ENCODE measurements around the gene ANKRD36B.
A peak's percentile ranks its signal among the peaks of the same experiment; 100 is the strongest.
"Not testable (repeated sequence)": the region's sequence is repeated elsewhere in the genome, so short reads cannot be mapped to it uniquely, and the experiment has no call there.

ANKRD36B gene

GRCh38 chr2:97601537-97601936 lies 11.9 kb upstream of the ANKRD36B start:
- not testable (repeated sequence) for H3K9me3 ChIP-seq (ENCODE audit: severe bottlenecking); H3K4me3 ChIP-seq (ENCODE audit: low read depth, low read length); H3K27ac ChIP-seq; DNase-seq; H3K36me3 ChIP-seq; H3K27me3 ChIP-seq (ENCODE audit: insufficient read depth, low read depth, severe bottlenecking)

- H3K27me3 ChIP-seq (ENCODE audit: insufficient read depth, low read depth, severe bottlenecking); H3K4me3 ChIP-seq (ENCODE audit: low read depth, low read length); H3K36me3 ChIP-seq; DNase-seq; H3K9me3 ChIP-seq (ENCODE audit: severe bottlenecking); H3K27ac ChIP-seq: not testable (repeated sequence)
Observed at GRCh38 chr2:97596180-97596579, 6.5 kb upstream of the ANKRD36B start.

GRCh38 chr2:97593520-97593919 lies 3.8 kb upstream of the ANKRD36B start:
- not testable (repeated sequence) for H3K9me3 ChIP-seq (ENCODE audit: severe bottlenecking); H3K36me3 ChIP-seq; H3K27ac ChIP-seq; H3K4me3 ChIP-seq (ENCODE audit: low read depth, low read length); DNase-seq; H3K27me3 ChIP-seq (ENCODE audit: insufficient read depth, low read depth, severe bottlenecking)

- H3K36me3 ChIP-seq; H3K27me3 ChIP-seq (ENCODE audit: insufficient read depth, low read depth, severe bottlenecking); H3K9me3 ChIP-seq (ENCODE audit: severe bottlenecking): not testable (repeated sequence)
- peak; percentile 72 for TF ChIP-seq CTCF (IDR thresholded peaks at IDR 0.05; ENCODE audit: low read depth, low read length)
- Histone ChIP-seq H3K4me3 (ENCODE audit: low read depth, low read length) (peak overlapping the region; percentile 72), H3K27ac (peak overlapping the region; percentile 89)
- peak; percentile 81 for DNase-seq
Observed at GRCh38 chr2:97590515-97591394, 1.1 kb upstream of the ANKRD36B start.

- H3K36me3 ChIP-seq; H3K9me3 ChIP-seq (ENCODE audit: severe bottlenecking); H3K27me3 ChIP-seq (ENCODE audit: insufficient read depth, low read depth, severe bottlenecking); DNase-seq: not testable (repeated sequence)
- peak overlapping the region; percentile 83 for H3K27ac ChIP-seq
- peak overlapping the region; percentile 69 for H3K4me3 ChIP-seq (ENCODE audit: low read depth, low read length)
Observed at GRCh38 chr2:97589257-97589597, 450 bp downstream of the ANKRD36B start.

- H3K27ac ChIP-seq; DNase-seq; H3K4me3 ChIP-seq (ENCODE audit: low read depth, low read length); H3K27me3 ChIP-seq (ENCODE audit: insufficient read depth, low read depth, severe bottlenecking); H3K9me3 ChIP-seq (ENCODE audit: severe bottlenecking); H3K36me3 ChIP-seq: not testable (repeated sequence)
Observed at GRCh38 chr2:97565674-97566073, 24.0 kb downstream of the ANKRD36B start.

- H3K36me3 ChIP-seq; H3K9me3 ChIP-seq (ENCODE audit: severe bottlenecking); H3K4me3 ChIP-seq (ENCODE audit: low read depth, low read length); H3K27me3 ChIP-seq (ENCODE audit: insufficient read depth, low read depth, severe bottlenecking); H3K27ac ChIP-seq; DNase-seq: not testable (repeated sequence)
Observed at GRCh38 chr2:97552406-97552805, 37.3 kb downstream of the ANKRD36B start.

GRCh38 chr2:97550498-97550897 lies 39.2 kb downstream of the ANKRD36B start:
- H3K4me3 ChIP-seq (ENCODE audit: low read depth, low read length); H3K36me3 ChIP-seq; H3K9me3 ChIP-seq (ENCODE audit: severe bottlenecking); H3K27ac ChIP-seq; H3K27me3 ChIP-seq (ENCODE audit: insufficient read depth, low read depth, severe bottlenecking); DNase-seq: not testable (repeated sequence)

- not testable (repeated sequence) for H3K4me3 ChIP-seq (ENCODE audit: low read depth, low read length); H3K36me3 ChIP-seq; DNase-seq; H3K27me3 ChIP-seq (ENCODE audit: insufficient read depth, low read depth, severe bottlenecking); H3K9me3 ChIP-seq (ENCODE audit: severe bottlenecking); H3K27ac ChIP-seq
Observed at GRCh38 chr2:97549058-97549457, 40.6 kb downstream of the ANKRD36B start.

- not testable (repeated sequence) for H3K27ac ChIP-seq; H3K9me3 ChIP-seq (ENCODE audit: severe bottlenecking); H3K36me3 ChIP-seq; H3K4me3 ChIP-seq (ENCODE audit: low read depth, low read length); DNase-seq; H3K27me3 ChIP-seq (ENCODE audit: insufficient read depth, low read depth, severe bottlenecking)
Observed at GRCh38 chr2:97548536-97548935, 41.1 kb downstream of the ANKRD36B start.
